Measurements from ENCODE around the gene AGAP6.
"Not testable (repeated sequence)": the region's sequence is repeated elsewhere in the genome, so short reads cannot be mapped to it uniquely, and the experiment has no call there.

The AGAP6 gene

DNA sequence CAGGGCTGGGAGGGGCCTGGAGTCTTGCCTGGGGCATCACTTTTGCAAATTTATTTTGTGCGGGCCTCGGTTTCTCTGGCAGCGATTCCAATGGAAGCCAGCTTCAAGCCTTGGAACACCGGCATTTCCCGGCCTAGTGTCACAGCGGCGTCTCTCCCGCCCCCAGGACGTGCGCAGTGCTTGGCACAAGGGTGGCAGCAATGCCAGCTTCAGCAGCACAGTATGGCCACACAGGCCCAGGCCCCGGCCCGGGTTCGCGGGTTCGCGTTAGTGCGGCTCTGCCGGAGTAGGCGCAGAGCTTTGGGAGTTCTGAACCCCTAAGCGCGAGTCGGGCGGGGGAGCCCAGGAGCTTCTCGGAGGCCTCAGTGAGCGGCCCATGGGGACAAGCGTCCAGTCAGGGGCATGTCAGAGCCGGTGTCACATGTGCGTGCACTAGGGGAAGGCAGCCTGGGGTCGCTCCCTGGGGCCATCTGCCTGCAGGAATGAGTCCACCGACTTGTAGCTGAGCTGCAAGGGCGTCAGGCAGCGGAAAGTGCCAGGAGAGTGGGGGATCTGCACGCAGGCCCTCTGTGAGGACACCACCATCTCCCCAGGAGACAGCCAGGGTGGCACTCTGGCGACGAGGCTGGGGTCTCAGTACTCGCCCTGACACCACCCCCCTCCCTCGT lies 36.6 kb downstream of the AGAP6 start:
- DNase-seq (ENCODE audit: low read depth, low spot score): not testable (repeated sequence)

DNA sequence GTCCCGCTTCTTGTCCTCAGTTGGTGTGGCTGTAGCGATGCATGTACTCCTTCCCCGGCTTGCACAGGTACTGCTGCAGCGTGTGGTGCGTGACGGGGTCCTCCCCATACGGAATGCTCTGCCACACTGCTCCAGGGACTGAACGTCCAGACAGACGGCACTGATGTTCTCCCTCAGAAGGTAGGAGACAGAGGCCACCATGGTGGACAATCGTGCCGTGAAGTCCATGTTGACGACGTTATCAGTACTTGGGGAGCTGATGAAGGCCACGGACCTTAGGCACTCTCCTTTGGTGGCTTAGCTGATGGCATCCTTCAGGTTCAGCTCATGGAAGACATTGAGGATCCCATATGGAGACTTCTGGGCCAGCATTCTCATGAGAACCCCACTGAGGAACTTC lies 37.4 kb downstream of the AGAP6 start:
- no peak for DNase-seq (ENCODE audit: low read depth, low spot score)

DNA sequence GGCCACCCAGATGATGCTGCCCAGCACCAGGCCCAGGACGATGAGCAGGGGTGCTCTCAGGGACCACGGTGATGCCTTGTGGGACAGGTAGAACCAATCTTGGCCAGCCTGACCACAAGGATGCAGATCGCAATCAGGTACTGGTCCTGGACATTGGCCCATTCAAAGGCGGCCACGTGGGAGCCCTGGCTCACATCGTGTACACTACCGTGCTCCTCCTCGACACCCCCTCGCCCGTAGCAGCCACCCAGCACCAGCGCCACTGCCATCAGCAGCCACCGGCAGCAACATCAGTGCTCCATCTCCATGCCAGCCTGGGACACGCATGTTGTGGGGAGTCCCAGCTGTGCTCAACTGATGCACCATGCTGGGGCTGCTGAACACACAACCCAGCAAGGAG lies 39.0 kb downstream of the AGAP6 start:
- no peak for DNase-seq (ENCODE audit: low read depth, low spot score)

DNA sequence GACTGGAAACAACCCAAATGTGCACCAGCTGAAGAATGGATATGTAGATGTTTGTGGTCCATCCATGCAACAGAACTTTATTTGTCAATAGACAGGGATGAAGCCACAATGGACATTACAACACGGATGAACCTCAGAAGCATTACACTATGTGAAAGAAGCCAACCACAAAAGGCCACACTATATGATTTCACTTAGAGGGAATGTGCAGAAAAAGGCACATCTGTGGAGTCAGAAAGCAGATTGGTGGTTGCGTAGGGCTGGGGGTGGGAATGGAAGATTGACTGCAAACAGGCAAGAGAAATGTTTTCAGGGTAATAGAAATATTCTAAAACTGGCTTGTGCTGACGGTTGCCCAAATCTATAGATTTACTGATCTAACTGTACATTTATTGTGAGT lies 45.3 kb downstream of the AGAP6 start:
- no peak for DNase-seq (ENCODE audit: low read depth, low spot score)

DNA sequence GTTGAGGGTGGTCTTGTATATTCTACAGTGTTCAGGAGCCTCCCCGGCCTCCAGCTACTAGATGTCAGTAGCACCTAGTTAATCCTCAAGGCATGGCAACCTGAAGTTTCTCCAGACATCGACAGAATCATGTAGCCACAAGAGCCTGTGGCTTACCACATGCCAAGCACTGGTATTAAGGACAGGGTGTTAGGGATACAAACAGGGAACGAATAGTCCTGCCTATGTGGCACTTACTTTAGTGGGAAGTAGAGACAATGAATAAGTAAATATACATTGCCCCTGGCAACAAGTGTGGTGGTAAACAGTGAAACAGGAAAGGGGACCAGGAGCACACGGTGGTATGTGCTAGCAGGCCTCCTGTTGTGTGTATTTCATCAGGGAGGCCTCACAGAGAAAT lies 47.1 kb downstream of the AGAP6 start:
- DNase-seq (ENCODE audit: low read depth, low spot score): not testable (repeated sequence)

DNA sequence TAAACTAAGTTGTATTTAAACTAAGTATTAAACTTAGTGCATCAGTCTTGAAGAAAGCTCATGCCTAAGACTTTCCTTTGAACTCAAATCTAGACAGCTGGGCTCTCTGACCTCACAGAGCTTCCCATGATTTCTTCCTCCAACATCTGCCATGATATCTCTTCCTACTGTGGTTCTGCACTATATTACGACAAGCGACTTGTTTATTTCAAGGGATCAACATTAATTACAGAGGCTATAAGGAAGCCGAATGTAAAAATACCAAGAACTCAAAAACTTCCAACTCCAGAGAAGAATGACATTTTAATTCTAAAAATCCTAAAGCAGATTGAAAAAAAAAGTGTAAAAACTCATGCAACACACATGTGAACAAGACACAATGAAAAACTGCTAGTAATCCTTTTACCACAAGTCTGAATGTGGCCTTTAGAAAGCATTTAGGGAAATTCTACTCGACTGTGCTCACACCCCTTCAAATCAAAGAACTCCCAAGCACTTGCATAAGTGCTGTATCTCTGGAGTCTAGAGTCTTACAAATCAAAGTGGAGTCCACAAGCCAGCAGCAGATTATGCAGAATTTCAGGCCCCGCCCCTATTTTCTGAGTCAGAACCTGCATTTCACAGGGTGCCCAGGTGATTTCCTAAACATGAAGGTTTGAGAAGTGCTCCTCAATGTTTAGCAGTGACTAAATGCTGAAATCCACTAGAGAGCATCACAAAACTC lies 56.9 kb downstream of the AGAP6 start:
- no peak for DNase-seq (ENCODE audit: low read depth, low spot score)

DNA sequence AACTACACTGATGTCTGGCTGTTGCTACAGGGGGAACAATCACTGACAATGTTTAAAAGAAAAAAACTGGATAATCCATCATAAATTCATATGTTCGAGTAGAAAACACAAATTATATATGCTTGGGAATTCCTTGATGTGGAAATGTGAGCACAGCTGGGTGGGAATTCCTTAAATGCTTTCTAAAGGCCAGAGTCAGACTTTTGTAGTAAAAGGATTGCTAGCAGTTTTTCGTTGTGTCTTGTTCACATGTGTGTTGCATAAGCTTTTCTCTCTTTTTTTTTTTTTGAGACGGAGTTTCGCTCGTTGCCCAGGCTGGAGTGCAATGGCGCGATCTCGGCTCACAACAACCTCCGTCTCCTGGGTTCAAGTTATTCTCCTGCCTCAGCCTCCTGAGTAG lies 58.3 kb downstream of the AGAP6 start:
- not testable (repeated sequence) for DNase-seq (ENCODE audit: low read depth, low spot score)

DNA sequence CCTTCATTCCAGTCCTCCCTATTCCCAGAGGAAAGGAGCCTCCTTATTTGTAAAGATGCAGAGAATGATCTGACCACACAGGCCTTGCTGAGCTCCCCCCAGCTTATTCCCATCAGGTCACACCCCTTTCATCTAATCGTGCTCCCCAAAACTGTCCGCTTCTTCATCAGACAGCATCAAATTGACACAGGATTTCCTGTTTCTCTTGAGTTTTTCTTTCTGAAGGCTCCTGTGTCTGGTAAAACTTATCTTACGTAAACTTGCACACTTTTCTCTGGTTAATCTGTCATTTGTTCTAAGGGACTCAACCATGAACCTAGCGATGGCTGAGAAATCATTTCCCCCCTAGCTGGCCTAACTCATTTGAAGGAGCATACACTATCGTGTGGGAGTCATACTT lies 59.4 kb downstream of the AGAP6 start:
- not testable (repeated sequence) for DNase-seq (ENCODE audit: low read depth, low spot score)

DNA sequence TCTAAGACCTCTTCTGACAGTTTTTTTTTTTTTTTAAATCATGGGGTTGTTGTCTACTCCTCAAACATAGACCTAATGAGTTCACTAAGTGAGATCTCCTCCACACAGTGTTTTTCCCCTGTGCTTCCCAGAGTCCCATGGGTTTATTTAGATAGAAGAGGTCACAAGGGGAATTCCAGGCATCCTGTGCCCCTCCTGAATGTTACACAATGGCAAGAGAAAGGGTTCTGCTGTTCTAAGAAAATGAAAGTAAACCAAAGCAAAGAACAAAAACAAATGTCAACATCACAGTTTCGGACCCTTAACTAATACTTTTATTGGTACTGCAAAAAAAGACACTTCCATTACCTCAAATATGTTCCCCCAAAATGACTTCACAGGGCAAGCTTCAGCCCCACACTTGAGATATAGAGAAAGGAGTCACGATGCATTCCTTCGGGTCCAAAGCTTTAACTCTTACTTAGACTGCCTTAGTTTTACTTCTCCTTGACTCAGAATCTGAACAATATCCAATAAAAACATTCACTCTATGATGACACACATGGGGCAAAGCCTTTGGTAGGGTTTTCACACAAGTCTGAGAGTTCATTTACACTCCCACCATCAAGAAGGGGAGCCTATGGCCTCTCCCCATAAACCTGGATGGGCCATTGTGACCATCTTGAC lies 63.9 kb downstream of the AGAP6 start:
- DNase-seq (ENCODE audit: low read depth, low spot score): not testable (repeated sequence)

DNA sequence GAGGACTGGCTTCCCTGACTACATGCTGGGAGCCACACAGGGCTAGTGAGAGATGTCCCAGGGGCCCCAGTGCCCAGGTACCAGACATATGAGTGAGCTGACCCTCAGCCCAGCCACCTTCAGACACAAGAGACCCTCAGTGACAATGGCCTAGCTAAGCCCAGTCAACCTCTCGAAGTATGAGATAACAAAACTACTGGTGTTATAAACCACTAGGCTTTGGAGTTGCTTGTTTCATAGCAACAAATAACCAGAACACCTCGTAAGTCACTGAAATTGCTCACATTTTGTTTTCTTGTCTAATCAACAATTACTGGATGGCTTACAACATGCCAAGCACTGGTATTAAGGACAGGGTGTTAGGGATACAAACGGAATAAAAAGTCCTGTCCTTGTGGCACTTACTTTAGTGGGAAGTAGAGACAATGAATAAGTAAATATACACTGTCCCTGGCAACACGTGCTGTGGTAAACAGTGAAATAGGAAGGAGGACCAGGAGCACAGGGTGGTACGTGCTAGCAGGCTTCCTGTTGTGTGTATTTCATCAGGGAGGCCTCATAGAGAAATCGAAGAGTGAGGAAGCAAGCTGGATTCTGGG lies 64.7 kb downstream of the AGAP6 start:
- not testable (repeated sequence) for DNase-seq (ENCODE audit: low read depth, low spot score)

DNA sequence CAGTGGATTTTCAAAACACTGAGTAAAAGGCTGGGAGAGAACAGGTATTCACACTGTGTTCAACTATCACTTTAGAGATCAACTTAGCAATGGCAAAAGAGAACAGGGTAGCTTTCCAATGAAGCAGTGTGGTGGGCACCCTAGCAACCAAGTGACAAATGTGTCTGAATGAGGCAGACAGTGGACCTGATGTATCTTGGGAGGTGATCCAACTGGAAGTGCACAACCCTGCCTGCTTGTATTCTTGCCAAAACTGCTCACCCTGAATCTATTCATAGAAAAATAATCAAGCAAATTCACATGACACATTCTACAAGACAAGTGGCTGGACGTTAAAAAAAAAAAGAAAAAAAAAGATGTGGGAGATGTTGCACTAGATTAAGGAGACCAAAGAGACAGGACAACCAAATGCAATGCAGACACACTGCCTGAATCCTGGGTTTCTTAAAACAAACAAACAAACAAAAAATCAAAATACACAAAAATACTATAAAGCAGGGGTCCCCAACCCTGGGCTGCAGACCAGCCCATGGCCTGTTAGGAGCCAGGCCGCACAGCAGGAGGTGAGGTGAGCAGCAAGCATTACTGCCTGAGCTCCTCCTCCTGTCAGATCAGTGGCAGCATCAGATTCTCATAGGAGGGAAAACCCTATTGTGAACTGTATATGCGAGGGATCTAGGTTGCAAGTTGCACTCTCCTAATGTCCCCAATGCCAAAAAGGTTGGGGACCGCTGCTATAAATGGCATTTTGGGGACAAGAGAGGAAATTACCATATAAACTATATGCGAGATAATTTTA lies 67.5 kb downstream of the AGAP6 start:
- not testable (repeated sequence) for DNase-seq (ENCODE audit: low read depth, low spot score)

DNA sequence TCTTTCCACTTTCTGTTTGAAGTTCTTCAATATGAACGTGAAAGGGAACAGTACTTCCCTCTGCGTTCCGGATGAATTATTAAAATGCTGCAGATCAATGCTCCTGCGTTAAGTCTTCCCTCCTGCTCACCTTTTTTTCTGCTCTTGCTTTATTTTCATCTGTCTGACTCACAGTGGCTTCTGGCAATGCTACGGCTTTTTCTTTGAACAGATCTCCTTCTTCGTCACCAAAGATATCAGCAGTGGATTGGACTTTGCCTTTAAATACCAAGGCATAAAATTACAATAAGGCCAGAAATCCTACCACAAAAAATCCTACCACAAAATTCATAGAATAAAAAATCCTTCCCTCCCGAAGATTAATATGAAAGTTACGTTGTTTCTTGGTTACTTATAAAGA lies 68.4 kb downstream of the AGAP6 start:
- DNase-seq (ENCODE audit: low read depth, low spot score): not testable (repeated sequence)

DNA sequence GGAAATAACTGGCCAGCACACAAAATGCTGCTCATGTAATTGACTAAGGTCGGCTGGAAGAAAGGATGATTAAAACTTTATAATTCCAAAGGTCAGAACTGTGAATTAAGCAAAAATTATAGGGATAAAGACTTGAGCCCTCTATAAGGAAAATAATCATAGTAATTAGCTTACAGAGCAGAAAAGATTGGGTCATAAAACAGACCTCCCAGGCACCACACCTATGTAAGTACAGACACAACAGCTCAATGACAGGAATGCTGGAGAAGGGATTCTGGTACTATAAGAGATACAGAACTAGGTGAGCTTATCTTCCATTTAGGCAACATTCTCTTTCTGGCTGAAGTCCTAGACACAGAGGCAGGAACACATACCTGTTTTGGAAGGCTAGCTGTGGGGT lies 70.5 kb downstream of the AGAP6 start:
- DNase-seq (ENCODE audit: low read depth, low spot score): not testable (repeated sequence)

DNA sequence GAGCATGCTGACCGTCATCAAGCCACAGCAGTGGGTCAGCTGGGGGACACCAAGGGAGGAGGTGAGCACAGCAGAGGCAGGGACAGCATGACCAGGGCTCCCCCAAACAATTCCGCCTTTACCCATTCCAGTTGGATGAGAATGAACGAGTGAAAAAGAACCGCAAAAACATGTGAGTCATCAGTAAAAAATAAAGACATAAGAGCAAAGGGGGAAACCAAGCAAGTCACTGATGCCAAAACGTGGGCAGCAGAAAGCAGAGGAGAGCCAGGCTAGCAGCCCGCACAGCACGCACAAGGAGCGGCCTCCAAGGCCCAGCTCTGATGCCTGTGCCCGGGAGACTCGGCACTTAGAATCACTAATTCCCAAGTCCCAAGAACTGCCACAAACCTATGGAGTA lies 71.7 kb downstream of the AGAP6 start:
- DNase-seq (ENCODE audit: low read depth, low spot score): not testable (repeated sequence)
